Nephron (organoid): ENCODE measurements around the gene SKP1.

Experiments used
- H3K27ac Mint-ChIP-seq, 3 experiments: 2 replicates each; pipeline ENCODE4 v1.8.0; 2020; ENCODE audit warnings: mixed read lengths in 3 of 3, mild to moderate bottlenecking in 2 of 3, moderate library complexity in 1 of 3
- H3K27me3 Mint-ChIP-seq: 2 replicates; pipeline ENCODE4 v1.8.0; 2021; ENCODE audit warnings: low read depth, mild to moderate bottlenecking, moderate library complexity, mixed read lengths
- H3K36me3 Mint-ChIP-seq: 2 replicates; pipeline ENCODE4 v1.8.0; 2020; ENCODE audit warnings: low read depth, mixed read lengths
- H3K4me1 Mint-ChIP-seq: 2 replicates; pipeline ENCODE4 v1.8.0; 2020; ENCODE audit warnings: mixed read lengths
- H3K4me3 Mint-ChIP-seq, 3 experiments: 2 replicates each; pipeline ENCODE4 v1.8.0; 2020; ENCODE audit warnings: mild to moderate bottlenecking in 3 of 3, mixed read lengths in 3 of 3, moderate library complexity in 2 of 3
- H3K9me3 Mint-ChIP-seq: 2 replicates; pipeline ENCODE4 v1.8.0; 2020; ENCODE audit warnings: mixed read lengths
- CTCF ChIP-seq, 3 experiments: fragments of 200-600 bp; sonication (generic); IDR thresholded peaks; one replicate each; pipeline ENCODE4 v1.5.0; 2021; ENCODE audit warnings: antibody characterized with exemption in 3 of 3; ENCODE audit not compliant: unreplicated experiment in 3 of 3

The SKP1 gene

GRCh38 chr5:134103397-134103796, 73.4 kb downstream of the SKP1 start:
- Mint-ChIP-seq H3K9me3 (no peaks in the 10 kb centered on the region), H3K4me1 (peaks cover 22% of the 10 kb centered on the region), H3K27me3 (peaks cover 19% of the 10 kb centered on the region), H3K4me3 (no peak overlapping the region), H3K36me3 (no peaks in the 10 kb centered on the region), H3K27ac (peak overlapping the region in 1 of 3 experiments; percentile 22)
- no peak for TF ChIP-seq CTCF (IDR thresholded peaks at IDR 0.05; ENCODE audit: unreplicated experiment in 3 of 3)

- peaks cover 11% of the 10 kb centered on the region for H3K27me3 Mint-ChIP-seq
- peak overlapping the region in 2 of 3 experiments; percentile 23 to 59 for H3K27ac Mint-ChIP-seq
- no peaks in the 10 kb centered on the region for H3K36me3 Mint-ChIP-seq
- peaks cover 23% of the 10 kb centered on the region for H3K4me1 Mint-ChIP-seq
- peak; percentile 54 to 61 (median 59) for TF ChIP-seq CTCF (IDR thresholded peaks at IDR 0.05; ENCODE audit: unreplicated experiment in 3 of 3)
- no peak overlapping the region for H3K4me3 Mint-ChIP-seq
- no peaks in the 10 kb centered on the region for H3K9me3 Mint-ChIP-seq
These were observed 74.9 kb downstream of the SKP1 start for GRCh38 chr5:134101686-134102439.

GRCh38 chr5:134100283-134101091, 76.3 kb downstream of the SKP1 start:
- no peaks in the 10 kb centered on the region for H3K9me3 Mint-ChIP-seq
- H3K27ac Mint-ChIP-seq: peak overlapping the region; percentile 65 to 92 (median 78)
- no peaks in the 10 kb centered on the region for H3K36me3 Mint-ChIP-seq
- peaks cover 8% of the 10 kb centered on the region for H3K27me3 Mint-ChIP-seq
- peak overlapping the region in 1 of 3 experiments; percentile 25 for H3K4me3 Mint-ChIP-seq
- TF ChIP-seq CTCF (IDR thresholded peaks at IDR 0.05; ENCODE audit: unreplicated experiment in 3 of 3): no peak
- H3K4me1 Mint-ChIP-seq: peaks cover 23% of the 10 kb centered on the region

- Mint-ChIP-seq H3K4me3 (no peak overlapping the region), H3K27me3 (peaks cover 3% of the 10 kb centered on the region), H3K36me3 (no peaks in the 10 kb centered on the region), H3K4me1 (peaks cover 23% of the 10 kb centered on the region), H3K27ac (peak overlapping the region; percentile 65 to 92 (median 78)), H3K9me3 (no peaks in the 10 kb centered on the region)
- TF ChIP-seq CTCF (IDR thresholded peaks at IDR 0.05; ENCODE audit: unreplicated experiment in 3 of 3): no peak
These were observed 76.8 kb downstream of the SKP1 start for GRCh38 chr5:134099939-134100282.

- TF ChIP-seq CTCF (IDR thresholded peaks at IDR 0.05; ENCODE audit: unreplicated experiment in 3 of 3): no peak
- Mint-ChIP-seq H3K9me3 (no peaks in the 10 kb centered on the region), H3K4me1 (peaks cover 23% of the 10 kb centered on the region), H3K36me3 (no peaks in the 10 kb centered on the region), H3K27ac (no peak overlapping the region), H3K4me3 (no peak overlapping the region), H3K27me3 (peaks cover 3% of the 10 kb centered on the region)
These were observed 77.4 kb downstream of the SKP1 start for GRCh38 chr5:134099288-134099872.
